ENCODE measurements around the gene RMND5A.

RMND5A gene

DNA sequence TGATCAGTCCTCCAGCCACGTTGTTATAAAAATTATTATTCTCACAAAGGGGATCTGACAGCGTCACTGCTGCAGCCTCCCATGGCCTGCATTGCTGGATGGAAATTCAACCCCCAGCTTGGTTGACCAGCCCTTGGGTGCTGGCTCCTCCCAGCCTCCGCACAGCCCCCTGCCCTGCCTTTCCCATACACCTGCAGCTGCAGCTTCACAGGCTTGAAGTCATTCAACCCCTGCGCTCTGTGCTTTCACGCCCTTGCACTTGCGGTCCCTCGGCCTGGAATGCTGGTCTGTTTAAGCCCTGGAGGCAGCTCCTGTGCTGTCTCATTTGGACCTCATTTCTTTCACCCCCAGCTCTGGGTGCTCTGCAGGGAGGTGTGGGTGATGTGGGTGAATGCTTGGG, 71.5 kb downstream of the RMND5A start:
- no peak overlapping the region for H3K4me3 ChIP-seq (ENCODE audit: low read depth, low read length)
- TF ChIP-seq, protein P1, sequence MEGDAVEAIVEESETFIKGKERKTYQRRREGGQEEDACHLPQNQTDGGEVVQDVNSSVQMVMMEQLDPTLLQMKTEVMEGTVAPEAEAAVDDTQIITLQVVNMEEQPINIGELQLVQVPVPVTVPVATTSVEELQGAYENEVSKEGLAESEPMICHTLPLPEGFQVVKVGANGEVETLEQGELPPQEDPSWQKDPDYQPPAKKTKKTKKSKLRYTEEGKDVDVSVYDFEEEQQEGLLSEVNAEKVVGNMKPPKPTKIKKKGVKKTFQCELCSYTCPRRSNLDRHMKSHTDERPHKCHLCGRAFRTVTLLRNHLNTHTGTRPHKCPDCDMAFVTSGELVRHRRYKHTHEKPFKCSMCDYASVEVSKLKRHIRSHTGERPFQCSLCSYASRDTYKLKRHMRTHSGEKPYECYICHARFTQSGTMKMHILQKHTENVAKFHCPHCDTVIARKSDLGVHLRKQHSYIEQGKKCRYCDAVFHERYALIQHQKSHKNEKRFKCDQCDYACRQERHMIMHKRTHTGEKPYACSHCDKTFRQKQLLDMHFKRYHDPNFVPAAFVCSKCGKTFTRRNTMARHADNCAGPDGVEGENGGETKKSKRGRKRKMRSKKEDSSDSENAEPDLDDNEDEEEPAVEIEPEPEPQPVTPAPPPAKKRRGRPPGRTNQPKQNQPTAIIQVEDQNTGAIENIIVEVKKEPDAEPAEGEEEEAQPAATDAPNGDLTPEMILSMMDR (IDR thresholded peaks at IDR 0.05; ENCODE audit: borderline replicate concordance, insufficient read depth, low read depth, low read length): no peak

DNA sequence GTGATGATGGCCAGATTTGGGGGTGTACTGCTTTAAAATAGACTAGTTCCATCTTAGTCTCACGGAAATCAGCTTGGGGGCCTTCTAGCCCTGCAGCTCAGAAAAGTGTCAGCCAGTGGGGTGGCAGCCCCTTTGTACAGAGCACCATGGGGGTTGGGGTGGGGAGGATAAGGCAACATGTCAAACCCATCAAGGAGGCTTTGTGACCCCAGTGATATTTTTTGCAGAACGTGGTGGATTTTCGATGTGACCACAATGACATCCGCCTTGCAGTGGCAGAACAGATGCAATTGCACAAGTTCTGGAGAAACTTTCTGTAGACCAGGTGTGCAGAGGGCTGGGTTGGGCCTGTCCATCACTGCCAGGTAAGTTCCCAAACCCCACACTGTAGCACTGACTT, 73.7 kb downstream of the RMND5A start:
- TF ChIP-seq, protein P1 (IDR thresholded peaks at IDR 0.05; ENCODE audit: borderline replicate concordance, insufficient read depth, low read depth, low read length): no peak
- no peak overlapping the region for H3K4me3 ChIP-seq (ENCODE audit: low read depth, low read length)

DNA sequence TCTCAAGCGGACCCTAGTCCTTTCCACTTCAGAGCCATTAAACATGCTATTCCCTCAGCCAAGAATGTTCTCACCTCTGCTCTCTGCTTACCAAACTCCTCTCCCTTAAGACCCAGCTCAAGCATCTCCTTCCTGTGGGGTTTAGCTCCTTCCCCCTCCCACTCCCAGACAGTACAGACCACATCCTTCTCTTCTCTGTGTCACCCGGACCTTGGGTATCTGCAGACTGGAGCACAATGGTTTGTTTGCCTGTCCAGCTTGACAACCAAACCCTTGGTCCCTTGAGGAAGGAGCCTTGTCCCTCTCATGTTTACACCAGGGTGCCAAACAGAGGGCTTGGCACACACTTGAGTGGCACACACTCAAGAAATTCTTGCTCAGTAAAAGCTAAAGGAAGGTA, 74.8 kb downstream of the RMND5A start:
- no peak overlapping the region for H3K4me3 ChIP-seq (ENCODE audit: low read depth, low read length)
- TF ChIP-seq, protein P1 (IDR thresholded peaks at IDR 0.05; ENCODE audit: borderline replicate concordance, insufficient read depth, low read depth, low read length): no peak

DNA sequence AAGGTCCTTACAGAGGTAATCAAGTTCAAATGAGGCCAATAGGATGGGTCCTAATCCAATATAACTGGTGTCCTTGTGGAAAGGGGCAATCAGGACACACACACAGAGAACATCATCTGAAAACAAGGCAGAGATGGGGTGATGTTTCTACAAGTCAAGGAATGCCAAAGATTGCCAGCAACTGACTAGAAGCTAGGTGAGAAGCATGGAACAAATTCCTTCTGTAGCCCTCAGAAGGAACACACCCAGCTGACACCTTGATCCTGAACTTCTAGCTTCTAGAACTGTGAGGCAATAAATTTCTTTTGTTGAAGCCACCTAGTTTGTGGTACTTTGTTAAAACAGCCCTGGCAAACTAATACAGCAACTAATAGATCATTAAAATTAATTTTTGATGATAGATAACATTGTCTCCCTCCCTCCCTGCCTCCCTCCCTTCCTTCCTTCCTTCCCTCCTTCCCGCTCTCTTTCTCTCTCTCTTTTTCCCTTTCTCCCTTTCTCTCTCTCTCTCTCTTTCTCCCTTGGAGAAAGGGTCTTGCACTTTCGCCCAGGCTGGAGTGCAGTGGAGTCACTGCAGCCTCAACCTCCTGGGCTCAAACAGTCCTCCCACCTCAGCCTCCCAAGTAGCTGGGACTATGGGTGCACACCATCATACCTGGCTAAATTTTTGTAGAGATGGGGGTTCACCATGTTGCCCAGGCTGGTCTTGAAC, 80.9 kb downstream of the RMND5A start:
- no peak overlapping the region for H3K4me3 ChIP-seq (ENCODE audit: low read depth, low read length)
- TF ChIP-seq, protein P1 (IDR thresholded peaks at IDR 0.05; ENCODE audit: borderline replicate concordance, insufficient read depth, low read depth, low read length): no peak

DNA sequence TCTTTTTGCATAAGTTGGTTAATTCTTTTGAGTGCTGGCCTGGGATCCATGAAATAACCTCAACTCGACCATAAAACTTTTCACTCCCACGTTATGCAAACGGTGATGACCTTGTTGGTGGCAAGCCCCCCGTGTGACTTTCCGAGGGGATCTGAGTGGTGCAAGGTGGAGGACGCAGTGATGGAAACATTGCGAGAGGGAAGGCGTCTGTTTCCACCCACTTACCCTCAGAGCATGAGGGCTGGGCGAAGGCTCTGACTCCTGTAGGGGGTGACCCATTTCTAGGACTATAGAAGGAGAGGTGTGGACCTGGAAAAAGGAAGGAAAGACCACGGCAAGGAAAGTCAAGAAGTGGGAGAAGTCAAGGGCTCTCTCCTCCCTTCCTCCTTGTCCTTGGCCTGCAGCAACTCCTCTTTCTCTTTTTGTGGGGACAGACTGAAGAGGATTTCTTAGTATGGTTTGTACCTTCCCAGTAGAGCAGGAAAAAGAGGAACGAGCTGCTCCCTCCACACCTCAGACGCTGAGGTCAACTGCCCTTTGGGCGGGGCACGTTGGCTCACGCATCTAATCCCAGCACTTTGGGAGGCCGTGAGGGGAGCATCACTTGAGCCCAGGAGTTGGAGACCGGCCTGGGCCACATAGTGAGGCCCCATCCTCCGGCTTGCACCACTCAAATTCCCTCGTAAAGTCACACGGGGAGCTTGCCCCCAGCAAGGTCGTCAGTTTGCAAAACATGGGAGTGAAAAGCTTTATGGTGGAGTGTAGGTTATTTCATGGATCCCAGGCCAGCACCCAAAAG, 86.2 kb downstream of the RMND5A start:
- TF ChIP-seq, protein P1 (IDR thresholded peaks at IDR 0.05; ENCODE audit: borderline replicate concordance, insufficient read depth, low read depth, low read length): no peak
- H3K4me3 ChIP-seq (ENCODE audit: low read depth, low read length): no peak overlapping the region

DNA sequence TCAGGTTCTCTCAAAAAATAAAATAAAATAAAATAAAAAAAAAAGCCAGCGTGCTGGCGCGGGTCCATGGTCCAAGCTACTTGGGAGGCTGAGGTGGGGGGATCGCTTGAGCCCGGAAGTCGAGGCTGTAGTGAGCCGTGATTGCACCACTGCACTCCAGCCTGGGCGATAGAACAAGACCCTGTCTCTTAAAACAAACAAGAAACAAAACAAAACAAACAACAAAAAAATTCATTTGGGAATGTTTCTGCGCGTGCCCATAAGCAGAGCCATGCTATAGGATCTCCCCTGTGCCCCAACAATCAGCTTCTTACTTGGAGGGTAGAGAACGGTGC, 87.0 kb downstream of the RMND5A start:
- TF ChIP-seq, protein P1 (IDR thresholded peaks at IDR 0.05; ENCODE audit: borderline replicate concordance, insufficient read depth, low read depth, low read length): no peak
- no peak overlapping the region for H3K4me3 ChIP-seq (ENCODE audit: low read depth, low read length)

All from GM12875 (cell line).